Measurements from ENCODE around the gene GNAS-AS1.

GRCh38 chr20:58774667-58775263 lies 75.9 kb downstream of the GNAS-AS1 start:
- TF ChIP-seq, protein P1, sequence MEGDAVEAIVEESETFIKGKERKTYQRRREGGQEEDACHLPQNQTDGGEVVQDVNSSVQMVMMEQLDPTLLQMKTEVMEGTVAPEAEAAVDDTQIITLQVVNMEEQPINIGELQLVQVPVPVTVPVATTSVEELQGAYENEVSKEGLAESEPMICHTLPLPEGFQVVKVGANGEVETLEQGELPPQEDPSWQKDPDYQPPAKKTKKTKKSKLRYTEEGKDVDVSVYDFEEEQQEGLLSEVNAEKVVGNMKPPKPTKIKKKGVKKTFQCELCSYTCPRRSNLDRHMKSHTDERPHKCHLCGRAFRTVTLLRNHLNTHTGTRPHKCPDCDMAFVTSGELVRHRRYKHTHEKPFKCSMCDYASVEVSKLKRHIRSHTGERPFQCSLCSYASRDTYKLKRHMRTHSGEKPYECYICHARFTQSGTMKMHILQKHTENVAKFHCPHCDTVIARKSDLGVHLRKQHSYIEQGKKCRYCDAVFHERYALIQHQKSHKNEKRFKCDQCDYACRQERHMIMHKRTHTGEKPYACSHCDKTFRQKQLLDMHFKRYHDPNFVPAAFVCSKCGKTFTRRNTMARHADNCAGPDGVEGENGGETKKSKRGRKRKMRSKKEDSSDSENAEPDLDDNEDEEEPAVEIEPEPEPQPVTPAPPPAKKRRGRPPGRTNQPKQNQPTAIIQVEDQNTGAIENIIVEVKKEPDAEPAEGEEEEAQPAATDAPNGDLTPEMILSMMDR (IDR thresholded peaks at IDR 0.05) = no peak
- TF ChIP-seq EP300 (IDR thresholded peaks at IDR 0.05) = no peak
- TF ChIP-seq POLR2AphosphoS5 (IDR thresholded peaks at IDR 0.05) = no peak
- no peak for TF ChIP-seq POLR2A (IDR thresholded peaks at IDR 0.05)
